PC-3 (cell line): Measurements from ENCODE around the gene MDC1.

Experiments
- EZH2phosphoT487 ChIP-seq: fragments of 300-600 bp; sonication (generic); IDR thresholded peaks from 2 replicates; pipeline ENCODE4 v1.6.1; 2018; ENCODE audit warnings: mild to moderate bottlenecking, antibody characterized with exemption, low read length, borderline replicate concordance
- TF ChIP-seq, protein P1 (sequence below): fragments of 300-600 bp; sonication (generic); conservative IDR thresholded peaks from 2 replicates; pipeline ENCODE4 v1.5.1; 2017; ENCODE audit warnings: antibody characterized with exemption, low read depth, mild to moderate bottlenecking, low read length

DNA sequence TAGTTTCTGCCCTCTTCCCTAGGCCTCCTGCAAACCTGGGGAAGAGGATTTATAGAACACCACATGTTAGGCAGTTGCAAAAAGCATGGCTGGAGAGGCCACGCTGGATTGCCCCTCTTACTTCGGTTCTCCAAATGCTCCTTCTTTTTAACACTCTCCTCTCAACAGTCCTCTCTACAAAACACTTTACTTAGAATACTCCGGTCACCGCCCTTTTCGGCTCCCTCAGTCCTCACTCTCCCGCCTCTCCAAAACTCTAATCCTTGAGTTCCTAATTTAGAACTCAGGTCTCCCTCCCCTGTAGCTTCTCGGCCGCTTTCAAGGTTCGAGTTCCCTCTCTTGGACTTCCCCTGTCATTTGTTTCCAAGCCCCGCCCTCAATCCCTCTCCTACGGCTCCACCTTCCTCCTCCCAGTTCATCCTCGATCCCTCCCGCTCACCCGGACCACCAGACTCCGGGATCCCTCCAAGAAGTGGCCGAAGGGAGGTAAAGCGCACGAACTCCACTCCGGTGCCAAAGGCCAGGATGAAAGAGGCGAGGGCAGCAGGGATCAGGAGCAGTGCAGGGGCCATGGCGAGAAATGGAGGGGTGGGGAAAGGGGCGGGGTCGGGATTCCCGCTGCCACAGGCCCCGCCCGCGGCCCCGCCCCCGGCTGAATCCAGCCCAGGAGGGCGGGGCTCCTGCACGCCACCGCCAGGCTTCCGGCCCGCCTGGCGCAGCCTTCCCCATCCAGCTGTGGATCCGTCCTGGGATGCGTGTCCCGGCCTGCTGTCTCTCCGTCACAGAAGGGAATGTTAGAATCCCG lies 26.5 kb downstream of the MDC1 start, which contains the start of gene NRM:
- no peak for TF ChIP-seq EZH2phosphoT487
- TF ChIP-seq, protein P1, sequence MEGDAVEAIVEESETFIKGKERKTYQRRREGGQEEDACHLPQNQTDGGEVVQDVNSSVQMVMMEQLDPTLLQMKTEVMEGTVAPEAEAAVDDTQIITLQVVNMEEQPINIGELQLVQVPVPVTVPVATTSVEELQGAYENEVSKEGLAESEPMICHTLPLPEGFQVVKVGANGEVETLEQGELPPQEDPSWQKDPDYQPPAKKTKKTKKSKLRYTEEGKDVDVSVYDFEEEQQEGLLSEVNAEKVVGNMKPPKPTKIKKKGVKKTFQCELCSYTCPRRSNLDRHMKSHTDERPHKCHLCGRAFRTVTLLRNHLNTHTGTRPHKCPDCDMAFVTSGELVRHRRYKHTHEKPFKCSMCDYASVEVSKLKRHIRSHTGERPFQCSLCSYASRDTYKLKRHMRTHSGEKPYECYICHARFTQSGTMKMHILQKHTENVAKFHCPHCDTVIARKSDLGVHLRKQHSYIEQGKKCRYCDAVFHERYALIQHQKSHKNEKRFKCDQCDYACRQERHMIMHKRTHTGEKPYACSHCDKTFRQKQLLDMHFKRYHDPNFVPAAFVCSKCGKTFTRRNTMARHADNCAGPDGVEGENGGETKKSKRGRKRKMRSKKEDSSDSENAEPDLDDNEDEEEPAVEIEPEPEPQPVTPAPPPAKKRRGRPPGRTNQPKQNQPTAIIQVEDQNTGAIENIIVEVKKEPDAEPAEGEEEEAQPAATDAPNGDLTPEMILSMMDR = no peak
